ENCODE measurements around the gene TPPP3. TPM values are rescaled to one million over a fixed set of nuclear protein-coding genes. Genes with fewer than 3 reads are reported as not detected.

Gene TPPP3
- total RNA-seq, 1 donor from 2014 or later: 4.8 TPM

DNA sequence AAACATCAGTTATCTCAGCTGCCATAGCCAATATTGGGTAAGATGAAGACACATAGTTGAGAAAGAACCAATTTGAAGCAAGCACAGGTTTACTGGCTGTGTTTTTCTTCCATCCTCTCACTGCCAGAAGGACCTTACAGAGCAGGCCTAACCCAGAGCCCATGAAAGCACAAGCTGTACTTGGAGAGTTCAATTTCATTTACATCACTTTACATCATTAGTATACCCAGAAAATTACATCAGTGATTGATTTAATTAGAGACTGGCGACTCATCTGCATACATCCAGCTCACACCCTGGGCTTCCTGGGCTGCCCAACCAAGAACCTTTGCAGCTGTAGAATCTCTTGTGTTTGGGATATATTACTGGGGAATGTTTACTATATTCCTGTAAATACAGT, 43.0 kb downstream of the TPPP3 start:
- no peak for DNase-seq (ENCODE audit: low spot score)

DNA sequence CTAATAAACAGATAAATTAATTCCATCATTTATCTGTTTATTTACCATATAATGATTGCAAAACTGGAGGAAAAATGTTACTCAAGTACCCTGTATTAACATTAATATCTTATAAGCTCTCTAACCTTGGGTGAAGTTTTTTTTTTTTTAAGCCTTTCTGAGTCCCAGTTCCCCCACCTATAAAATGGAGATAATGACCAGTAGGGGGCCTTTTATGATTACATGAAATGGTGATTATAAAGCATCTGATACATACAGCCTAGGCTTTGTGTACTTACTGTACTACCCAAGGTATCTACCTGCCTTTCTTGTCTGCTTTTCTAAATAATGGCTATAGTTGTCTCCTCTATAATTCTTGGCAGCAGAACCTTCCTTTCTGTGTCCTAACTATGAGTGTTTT, 44.1 kb downstream of the TPPP3 start:
- no peak for DNase-seq (ENCODE audit: low spot score)

DNA sequence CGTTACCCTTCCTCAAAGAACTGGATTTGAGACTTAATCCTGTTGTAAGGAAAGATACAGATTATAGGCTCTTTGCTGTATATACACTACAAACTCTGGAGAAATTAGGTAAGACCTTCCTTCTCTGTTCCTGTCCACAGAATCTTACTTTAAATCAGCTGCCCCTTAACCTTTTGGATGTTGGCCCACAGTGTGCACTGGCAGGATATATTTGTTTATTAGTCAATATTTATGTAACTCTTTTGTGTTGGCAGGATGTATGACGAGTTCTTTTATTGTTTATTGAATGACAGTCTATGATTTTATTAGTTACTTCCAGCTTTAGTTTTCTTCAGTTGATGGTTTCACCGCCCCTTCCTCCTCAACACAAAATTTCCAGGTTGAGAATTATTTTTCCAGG, 47.0 kb downstream of the TPPP3 start:
- no peak for DNase-seq (ENCODE audit: low spot score)

DNA sequence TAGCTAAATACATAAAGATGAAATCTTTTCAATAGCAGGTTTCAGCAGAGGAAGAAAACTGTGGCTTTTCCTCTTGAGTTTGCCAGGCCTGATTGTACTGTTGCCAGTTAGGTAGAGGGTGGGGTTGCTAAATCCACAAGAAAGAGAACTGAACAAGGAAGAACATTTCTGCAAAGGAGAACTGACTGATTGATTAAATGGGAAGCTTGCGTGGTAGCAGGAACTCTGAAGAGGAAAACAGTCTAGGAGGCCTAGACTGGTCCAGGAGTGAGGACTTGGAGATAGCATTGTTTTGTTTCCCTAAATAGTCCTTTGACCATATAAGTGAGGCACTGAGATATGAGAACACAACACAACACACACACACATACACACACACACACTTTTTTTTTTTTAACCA, 47.9 kb downstream of the TPPP3 start:
- DNase-seq (ENCODE audit: low spot score): no peak

DNA sequence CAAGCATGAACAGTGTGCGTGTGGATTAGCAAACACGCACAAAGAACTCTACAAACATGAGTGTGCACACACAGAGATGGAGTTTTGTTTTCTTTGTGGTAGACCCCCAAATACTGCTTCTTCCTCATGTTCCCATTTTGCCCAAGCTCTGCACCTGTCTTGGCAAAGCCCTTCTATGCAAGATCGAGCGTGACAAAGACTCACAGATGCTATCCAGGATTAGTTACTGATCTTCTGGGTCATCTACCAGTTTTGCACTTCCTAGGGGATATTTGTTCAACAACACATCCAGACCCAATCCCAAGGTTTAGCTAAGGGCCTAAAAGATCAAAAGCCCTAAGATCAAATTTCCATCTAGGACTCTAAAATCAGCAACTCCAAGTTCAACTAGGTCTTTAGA, 50.7 kb downstream of the TPPP3 start:
- no peak for DNase-seq (ENCODE audit: low spot score)

DNA sequence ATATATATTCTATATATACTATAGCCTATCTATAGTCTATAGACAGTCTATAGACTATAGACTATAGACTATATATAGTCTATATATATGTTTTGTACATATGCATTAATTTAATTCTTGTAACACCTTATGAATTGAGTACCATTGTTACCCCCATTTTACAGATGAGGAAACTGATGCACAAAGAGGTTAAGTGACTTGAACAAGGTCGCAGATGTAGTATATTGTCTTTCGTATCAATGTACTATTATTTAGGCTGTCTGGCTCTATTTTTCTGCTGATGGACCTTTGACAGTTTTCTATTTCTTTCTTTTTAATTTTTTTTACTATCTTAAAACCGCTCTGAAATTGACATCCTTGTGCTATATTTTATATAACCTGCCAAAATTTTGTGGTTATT, 52.0 kb downstream of the TPPP3 start:
- no peak for DNase-seq (ENCODE audit: low spot score)

Other genes with a start within 250 kb of the TPPP3 start
- gene B3GNT9, start 242.5 kb downstream of the TPPP3 start, total RNA-seq: 14.0 TPM
- gene TRADD, start 233.6 kb downstream of the TPPP3 start, total RNA-seq: 19.7 TPM
- 7.8 TPM for gene FBXL8, start 233.5 kb downstream of the TPPP3 start, total RNA-seq
- gene HSF4, start 228.8 kb downstream of the TPPP3 start, total RNA-seq: 29.7 TPM
- gene NOL3, start 223.0 kb downstream of the TPPP3 start, total RNA-seq: 31.3 TPM
- gene MATCAP1, start 209.5 kb downstream of the TPPP3 start, total RNA-seq: 14.5 TPM
- gene EXOC3L1, start 203.4 kb downstream of the TPPP3 start, total RNA-seq: 4.1 TPM
- gene E2F4, start 201.3 kb downstream of the TPPP3 start, total RNA-seq: 68.4 TPM
- gene ELMO3, start 194.4 kb downstream of the TPPP3 start, total RNA-seq: 1.2 TPM
- gene TMEM208, start 166.4 kb downstream of the TPPP3 start, total RNA-seq: 36.5 TPM
- gene FHOD1, start 146.0 kb downstream of the TPPP3 start, total RNA-seq: 36.6 TPM
- 0.55 TPM for gene SLC9A5, start 144.5 kb downstream of the TPPP3 start, total RNA-seq
- gene PLEKHG4, start 114.0 kb downstream of the TPPP3 start, total RNA-seq: 4.0 TPM
- not detected for gene KCTD19, start 66.8 kb downstream of the TPPP3 start, total RNA-seq
- 0.22 TPM for gene LRRC36, start 66.7 kb downstream of the TPPP3 start, total RNA-seq
- gene ZDHHC1, start 23.0 kb upstream of the TPPP3 start, total RNA-seq: 9.5 TPM
- gene HSD11B2, start 37.6 kb upstream of the TPPP3 start, total RNA-seq: 0.71 TPM
- gene ATP6V0D1, start 87.7 kb upstream of the TPPP3 start, total RNA-seq: 89.5 TPM
- not detected for gene AGRP, start 90.0 kb upstream of the TPPP3 start, total RNA-seq
- 107 TPM for gene RIPOR1, start 135.3 kb upstream of the TPPP3 start, total RNA-seq
- gene CTCF, start 169.0 kb upstream of the TPPP3 start, total RNA-seq: 26.2 TPM